SH-SY5Y (cell line): ENCODE results near the gene TMEM51.

Experiments used
- GATA2 ChIP-seq: IDR thresholded peaks from 2 replicates; pipeline ENCODE4 v1.6.1; 2011; ENCODE audit warnings: mild to moderate bottlenecking, low read depth, low read length
- GATA3 ChIP-seq: IDR thresholded peaks from 2 replicates; pipeline ENCODE4 v1.6.1; 2011; ENCODE audit warnings: low read depth, mild to moderate bottlenecking, low read length, moderate library complexity

DNA sequence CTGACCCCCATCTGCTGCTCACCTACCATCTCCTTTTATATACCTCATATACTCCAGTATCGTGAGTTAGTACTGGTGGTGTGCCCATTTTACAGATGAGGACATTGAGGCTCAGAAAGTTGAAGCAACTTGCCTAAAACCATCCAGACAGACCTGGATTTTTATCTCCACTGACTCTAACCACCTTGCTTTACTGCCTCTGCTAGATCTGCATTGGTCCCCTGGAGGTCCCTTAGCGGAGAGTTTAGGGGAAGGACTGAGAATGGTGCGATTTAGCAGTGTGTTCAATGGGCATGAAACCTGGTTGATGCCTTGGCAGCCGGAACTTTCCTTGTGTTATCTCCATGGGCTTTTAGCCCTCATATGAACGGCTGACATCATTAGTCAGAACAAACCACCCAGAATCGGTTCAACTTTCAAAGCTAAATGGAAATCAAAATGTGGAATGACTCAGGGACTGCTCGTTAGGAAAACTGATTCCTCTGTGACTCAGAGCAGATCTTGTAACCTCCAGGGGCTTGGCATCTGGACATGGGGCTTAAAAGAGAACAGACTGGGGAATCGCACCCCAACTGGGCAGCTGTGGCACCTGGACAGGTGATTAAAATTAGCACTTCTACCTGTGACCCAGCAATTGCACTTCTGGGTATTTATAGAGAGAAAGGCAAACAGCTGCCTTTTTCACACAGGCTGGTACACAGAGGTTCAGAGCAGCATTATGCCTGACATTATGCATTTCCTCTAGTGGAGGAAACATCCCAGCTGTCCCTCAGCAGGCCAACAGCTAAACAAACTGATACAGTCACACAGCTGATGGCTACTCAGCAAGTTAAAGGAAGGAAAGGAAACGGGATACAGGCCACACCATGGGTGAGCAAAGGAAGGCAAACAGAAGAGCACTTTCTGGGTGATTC, 25.3 kb downstream of the TMEM51 start:
- no peak for TF ChIP-seq GATA2
- TF ChIP-seq GATA3: no peak
